Lung microvascular endothelial cell (primary cell): Measurements from ENCODE around the gene BICD2. TPM values are rescaled to one million over a fixed set of nuclear protein-coding genes. Genes with fewer than 3 reads are reported as not detected.
A peak's percentile ranks its signal among the peaks of the same experiment; 100 is the strongest.
"Not testable (repeated sequence)": the region's sequence is repeated elsewhere in the genome, so short reads cannot be mapped to it uniquely, and the experiment has no call there.

ENCODE experiments used
- DNase-seq, 2 donors: peaks; one replicate each; pipeline versions ENCODE4 v3.0.0 to v3.0.0-alpha.2; 2010; ENCODE audit warnings: low read depth in 2 of 2
- total RNA-seq: library from RNA; depleted of rRNA; stranded (reverse); fragments of >200 nt; gene quantifications from 2 replicates; pipeline ENCODE4 v1.2.1, GENCODE V29; 2014

The BICD2 gene
- total RNA-seq, 1 donor from 2014 or later: 37.7 TPM

- peak in 1 of 2 donors; percentile 47 for DNase-seq
Measured at GRCh38 chr9:92770360-92770995, 5.8 kb upstream of the BICD2 start.

- no peak for DNase-seq
Measured at GRCh38 chr9:92769990-92770359, 5.3 kb upstream of the BICD2 start.

GRCh38 chr9:92769286-92769685 lies 4.7 kb upstream of the BICD2 start:
- DNase-seq: no peak

GRCh38 chr9:92768816-92769215 lies 4.2 kb upstream of the BICD2 start:
- DNase-seq: not testable (repeated sequence)

GRCh38 chr9:92767066-92768054 lies 2.7 kb upstream of the BICD2 start:
- DNase-seq: no peak

GRCh38 chr9:92764988-92765936 lies 629 bp upstream of the BICD2 start:
- DNase-seq: peak; percentile 98 to 99

- DNase-seq: peak in 1 of 2 donors; percentile 40
Measured at GRCh38 chr9:92763721-92764380, 782 bp downstream of the BICD2 start.

GRCh38 chr9:92762781-92763708 lies 1.6 kb downstream of the BICD2 start:
- no peak for DNase-seq

GRCh38 chr9:92762196-92762595 lies 2.4 kb downstream of the BICD2 start:
- DNase-seq: no peak

- DNase-seq: no peak
Measured at GRCh38 chr9:92761686-92762085, 2.9 kb downstream of the BICD2 start.

GRCh38 chr9:92760494-92760893 lies 4.1 kb downstream of the BICD2 start:
- DNase-seq: no peak

- DNase-seq: no peak
Measured at GRCh38 chr9:92760070-92760469, 4.6 kb downstream of the BICD2 start.

- no peak for DNase-seq
Measured at GRCh38 chr9:92759446-92759845, 5.2 kb downstream of the BICD2 start.

GRCh38 chr9:92756792-92757191 lies 7.8 kb downstream of the BICD2 start:
- DNase-seq: no peak

- no peak for DNase-seq
Measured at GRCh38 chr9:92754091-92754745, 10.4 kb downstream of the BICD2 start.

GRCh38 chr9:92752812-92753404 lies 11.7 kb downstream of the BICD2 start:
- peak in 1 of 2 donors; percentile 67 for DNase-seq

GRCh38 chr9:92749934-92750315 lies 14.7 kb downstream of the BICD2 start:
- no peak for DNase-seq

- DNase-seq: no peak
Measured at GRCh38 chr9:92749071-92749933, 15.3 kb downstream of the BICD2 start.
